ENCODE results near the gene FANCC. TPM values are rescaled to one million over a fixed set of nuclear protein-coding genes. Genes with fewer than 3 reads are reported as not detected.

FANCC gene
- total RNA-seq, 1 donor from 2014 or later = 12.2 TPM

GRCh38 chr9:95092262-95093072 is 225.0 kb downstream of the FANCC start:
- FAIRE-seq (no peak), DNase-seq (ENCODE audit: low spot score in 2 of 2) (no peak)

- FAIRE-seq (no peak), DNase-seq (ENCODE audit: low spot score in 2 of 2) (no peak)
Measured at GRCh38 chr9:95091601-95092261, 225.8 kb downstream of the FANCC start.

GRCh38 chr9:95090871-95091577 is 226.5 kb downstream of the FANCC start:
- FAIRE-seq = no peak

GRCh38 chr9:95090023-95090791 is 227.3 kb downstream of the FANCC start:
- FAIRE-seq (no peak), DNase-seq (ENCODE audit: low spot score in 2 of 2) (no peak)

More at GRCh38 chr9:95090871-95091577, 226.5 kb downstream of the FANCC start:
- no peak for DNase-seq (ENCODE audit: low spot score in 2 of 2)

GRCh38 chr9:95089257-95090022 is 228.1 kb downstream of the FANCC start:
- DNase-seq (ENCODE audit: low spot score in 2 of 2) (no peak), FAIRE-seq (no peak)

- DNase-seq (ENCODE audit: low spot score in 2 of 2) (no peak), FAIRE-seq (no peak)
Measured at GRCh38 chr9:95088421-95089161, 228.9 kb downstream of the FANCC start.

GRCh38 chr9:95087659-95088242 is 229.8 kb downstream of the FANCC start:
- FAIRE-seq (no peak), DNase-seq (ENCODE audit: low spot score in 2 of 2) (no peak)

GRCh38 chr9:95086564-95086955 is 230.9 kb downstream of the FANCC start:
- no peak for FAIRE-seq
- DNase-seq (ENCODE audit: low spot score in 2 of 2) = no peak

GRCh38 chr9:95085861-95086563 is 231.5 kb downstream of the FANCC start:
- DNase-seq (ENCODE audit: low spot score in 2 of 2) (no peak), FAIRE-seq (no peak)

- FAIRE-seq (no peak), DNase-seq (ENCODE audit: low spot score in 2 of 2) (no peak)
Measured at GRCh38 chr9:95085036-95085770, 232.3 kb downstream of the FANCC start.

- FAIRE-seq = no peak
- no peak for DNase-seq (ENCODE audit: low spot score in 2 of 2)
Measured at GRCh38 chr9:95084254-95084934, 233.1 kb downstream of the FANCC start.

GRCh38 chr9:95083086-95083768 is 234.3 kb downstream of the FANCC start:
- FAIRE-seq (no peak), DNase-seq (ENCODE audit: low spot score in 2 of 2) (no peak)

- FAIRE-seq = no peak
- no peak for DNase-seq (ENCODE audit: low spot score in 2 of 2)
Measured at GRCh38 chr9:95082401-95083084, 235.0 kb downstream of the FANCC start.

GRCh38 chr9:95081998-95082397 is 235.5 kb downstream of the FANCC start:
- no peak for FAIRE-seq
- DNase-seq (ENCODE audit: low spot score in 2 of 2) = no peak

- no peak for FAIRE-seq
- DNase-seq (ENCODE audit: low spot score in 2 of 2) = peak; percentile 51 to 67
Measured at GRCh38 chr9:95080961-95081647, 236.4 kb downstream of the FANCC start.

All from frontal cortex (tissue), 4 donors.